Stimulated activated effector memory CD8-positive, alpha-beta T cell treated with anti-CD3 and anti-CD28 coated beads, Interleukin-12 subunit alpha, Interleukin-12 subunit beta, amount 100 ng/mL, for 72 hours (primary cell): ENCODE data around the gene TAS2R30.
"Not testable (repeated sequence)": the region's sequence is repeated elsewhere in the genome, so short reads cannot be mapped to it uniquely, and the experiment has no call there.

Experiments used
- ATAC-seq: fragments of 150-1000 bp; cut with Tn5 transposase; 2 replicates; pipeline ENCODE4 v1.10.0; 2021
- DNase-seq, 2 donors: peaks; one replicate each; pipeline ENCODE4 v3.0.0; 2021 to 2022; ENCODE audit warnings: low spot score in 2 of 2
- H3K27ac Mint-ChIP-seq: one replicate; pipeline ENCODE4 v1.8.0; 2022; ENCODE audit warnings: mild to moderate bottlenecking, mixed read lengths
- H3K36me3 Mint-ChIP-seq: one replicate; pipeline ENCODE4 v1.8.0; 2022; ENCODE audit warnings: mild to moderate bottlenecking, mixed read lengths
- H3K4me1 Mint-ChIP-seq: one replicate; pipeline ENCODE4 v1.8.0; 2022; ENCODE audit warnings: mixed read lengths
- H3K4me3 Mint-ChIP-seq: one replicate; pipeline ENCODE4 v1.8.0; 2022; ENCODE audit warnings: mild to moderate bottlenecking, mixed read lengths
- H3K9me3 Mint-ChIP-seq: one replicate; pipeline ENCODE4 v1.8.0; 2022; ENCODE audit warnings: mixed read lengths

TAS2R30 gene

GRCh38 chr12:11147420-11147819 is 13.0 kb upstream of the TAS2R30 start:
- peaks cover 24% of the 10 kb centered on the region for H3K4me1 Mint-ChIP-seq
- H3K4me3 Mint-ChIP-seq: no peak overlapping the region
- no peak for DNase-seq
- ATAC-seq: no peak
- no peak overlapping the region for H3K27ac Mint-ChIP-seq
- peaks cover 9% of the 10 kb centered on the region for H3K9me3 Mint-ChIP-seq
- H3K36me3 Mint-ChIP-seq: no peaks in the 10 kb centered on the region

DNA sequence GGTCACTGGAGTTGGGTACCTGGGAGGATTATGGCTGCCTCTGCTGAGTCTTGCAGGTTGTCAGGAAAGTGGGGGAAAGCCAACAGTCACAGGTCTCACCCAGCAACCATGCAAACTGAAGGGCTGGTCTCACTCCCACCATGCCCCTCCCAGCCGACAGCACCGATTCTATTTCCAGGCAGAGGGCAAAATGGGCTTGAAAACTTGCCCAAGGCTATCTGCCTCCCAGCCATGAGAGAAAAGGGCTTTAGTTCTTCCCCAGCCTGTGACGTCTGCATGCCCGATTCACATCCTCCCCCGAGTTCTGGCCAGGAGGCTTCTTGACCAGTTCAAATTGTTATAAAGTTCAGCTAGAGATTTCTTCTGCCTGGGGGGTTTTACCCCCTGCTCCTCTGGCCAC is 9.9 kb upstream of the TAS2R30 start:
- Mint-ChIP-seq H3K27ac (no peak overlapping the region), H3K36me3 (no peaks in the 10 kb centered on the region), H3K4me1 (peaks cover 32% of the 10 kb centered on the region), H3K9me3 (peaks cover 9% of the 10 kb centered on the region), H3K4me3 (no peak overlapping the region)
- no peak for ATAC-seq
- DNase-seq: no peak

GRCh38 chr12:11143352-11143751 is 8.9 kb upstream of the TAS2R30 start:
- peaks cover 9% of the 10 kb centered on the region for H3K9me3 Mint-ChIP-seq
- H3K4me1 Mint-ChIP-seq: peaks cover 32% of the 10 kb centered on the region
- ATAC-seq (no peak), DNase-seq (no peak)
- H3K4me3 Mint-ChIP-seq: no peak overlapping the region
- H3K27ac Mint-ChIP-seq: peak overlapping the region; percentile 20
- H3K36me3 Mint-ChIP-seq: no peaks in the 10 kb centered on the region

GRCh38 chr12:11136075-11136474 is 1.6 kb upstream of the TAS2R30 start:
- H3K27ac Mint-ChIP-seq: no peak overlapping the region
- ATAC-seq: peak; percentile 94
- no peaks in the 10 kb centered on the region for H3K9me3 Mint-ChIP-seq
- H3K36me3 Mint-ChIP-seq: no peaks in the 10 kb centered on the region
- DNase-seq: no peak
- H3K4me3 Mint-ChIP-seq: no peak overlapping the region
- H3K4me1 Mint-ChIP-seq: peaks cover 44% of the 10 kb centered on the region

DNA sequence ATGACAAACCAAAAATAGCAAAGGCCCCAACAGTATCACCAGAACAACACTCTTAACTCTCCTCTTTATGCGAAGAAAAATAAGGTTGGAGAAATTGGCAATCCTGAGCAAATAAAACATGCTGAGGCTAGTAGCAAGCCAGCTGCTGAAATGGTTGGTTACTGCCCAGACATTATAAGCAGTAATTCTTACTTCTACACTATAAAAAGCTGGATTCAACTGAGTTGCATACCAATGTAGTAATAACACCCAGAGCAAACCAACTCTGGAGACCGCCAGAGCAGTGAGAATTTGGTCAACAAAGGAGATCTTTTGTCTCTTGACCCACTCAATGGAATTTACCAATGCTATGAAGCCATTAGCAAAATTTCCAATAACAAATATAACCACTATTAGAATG is 628 bp downstream of the TAS2R30 start:
- H3K4me3 Mint-ChIP-seq: no peak overlapping the region
- DNase-seq (no peak), ATAC-seq (no peak)
- H3K9me3 Mint-ChIP-seq: no peaks in the 10 kb centered on the region
- H3K36me3 Mint-ChIP-seq: no peaks in the 10 kb centered on the region
- peaks cover 44% of the 10 kb centered on the region for H3K4me1 Mint-ChIP-seq
- H3K27ac Mint-ChIP-seq: no peak overlapping the region

DNA sequence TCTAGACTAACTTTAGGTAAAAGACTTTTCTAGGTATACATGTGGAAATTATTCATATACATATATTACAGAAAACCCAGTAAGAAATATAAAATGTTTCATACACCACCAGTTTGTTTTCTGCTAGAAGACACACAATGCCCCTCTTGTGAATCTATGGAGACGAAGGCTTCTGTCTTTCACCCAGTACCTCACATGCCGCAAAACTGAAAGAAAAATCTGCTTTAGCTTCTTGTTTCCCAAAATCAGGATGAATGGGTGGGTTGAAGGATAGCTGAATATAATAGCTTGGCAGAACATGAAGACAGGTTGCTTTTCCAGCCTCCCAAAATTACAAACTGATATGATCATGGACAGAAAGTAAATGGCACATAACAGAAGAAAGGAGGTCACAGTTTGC is 1.3 kb downstream of the TAS2R30 start:
- Mint-ChIP-seq H3K4me1 (peaks cover 44% of the 10 kb centered on the region), H3K9me3 (no peaks in the 10 kb centered on the region), H3K4me3 (no peak overlapping the region), H3K27ac (no peak overlapping the region), H3K36me3 (no peaks in the 10 kb centered on the region)
- DNase-seq (no peak), ATAC-seq (no peak)

- DNase-seq (no peak), ATAC-seq (no peak)
- Mint-ChIP-seq H3K4me1 (peaks cover 35% of the 10 kb centered on the region), H3K36me3 (peaks cover 6% of the 10 kb centered on the region), H3K27ac (no peak overlapping the region), H3K4me3 (no peak overlapping the region), H3K9me3 (no peaks in the 10 kb centered on the region)
These were observed 3.4 kb downstream of the TAS2R30 start for GRCh38 chr12:11130999-11131398.

- Mint-ChIP-seq H3K9me3 (no peaks in the 10 kb centered on the region), H3K4me1 (peaks cover 32% of the 10 kb centered on the region), H3K4me3 (no peak overlapping the region), H3K27ac (no peak overlapping the region), H3K36me3 (peaks cover 6% of the 10 kb centered on the region)
- ATAC-seq (no peak), DNase-seq (no peak)
These were observed 4.1 kb downstream of the TAS2R30 start for GRCh38 chr12:11130382-11130781.

- H3K27ac Mint-ChIP-seq, H3K4me3 Mint-ChIP-seq, ATAC-seq, DNase-seq: not testable (repeated sequence)
- Mint-ChIP-seq H3K36me3 (peaks cover 14% of the 10 kb centered on the region), H3K4me1 (peaks cover 70% of the 10 kb centered on the region), H3K9me3 (peaks cover 25% of the 10 kb centered on the region)
These were observed 20.3 kb downstream of the TAS2R30 start for GRCh38 chr12:11114130-11114529.

DNA sequence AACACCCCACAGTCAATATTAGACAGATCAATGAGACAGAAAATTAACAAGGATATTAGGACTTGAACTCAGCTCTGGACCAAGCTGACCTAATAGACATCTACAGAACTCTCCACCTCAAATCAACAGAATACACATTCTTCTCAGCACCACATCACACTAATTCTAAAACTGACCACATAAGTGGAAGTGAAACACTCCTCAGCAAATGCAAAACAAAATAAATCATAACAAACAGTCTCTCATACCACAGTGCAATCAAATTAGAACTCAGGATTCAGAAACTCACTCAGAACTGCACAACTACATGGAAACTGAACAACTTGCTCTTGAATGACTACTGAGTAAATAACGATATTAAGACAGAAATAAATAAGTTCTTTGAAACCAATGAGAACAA is 23.2 kb downstream of the TAS2R30 start:
- not testable (repeated sequence) for DNase-seq, H3K4me3 Mint-ChIP-seq, ATAC-seq
- Mint-ChIP-seq H3K27ac (peak overlapping the region; percentile 84), H3K9me3 (peaks cover 25% of the 10 kb centered on the region), H3K36me3 (peaks cover 15% of the 10 kb centered on the region), H3K4me1 (peaks cover 71% of the 10 kb centered on the region)

DNA sequence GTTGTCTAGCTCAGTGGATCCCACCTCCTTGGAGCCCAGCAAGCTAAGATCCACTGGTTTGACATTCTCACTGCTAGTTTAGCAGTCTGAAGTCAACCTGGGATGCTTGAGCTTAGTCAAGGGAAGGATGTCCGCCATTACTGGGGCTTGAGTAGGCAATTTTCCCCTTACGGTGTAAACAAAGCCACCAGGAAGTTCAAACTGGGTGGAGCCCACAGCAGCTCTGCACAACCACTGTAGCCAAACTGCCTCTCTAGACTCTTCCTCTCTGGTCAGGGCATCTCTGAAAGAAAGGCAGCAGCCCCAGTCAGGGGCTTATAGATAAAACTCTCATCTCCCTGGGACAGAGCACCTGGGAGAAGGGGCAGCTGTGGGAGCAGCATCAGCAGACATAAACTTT is 25.6 kb downstream of the TAS2R30 start:
- H3K4me3 Mint-ChIP-seq: no peak overlapping the region
- DNase-seq (no peak), ATAC-seq (no peak)
- peaks cover 22% of the 10 kb centered on the region for H3K9me3 Mint-ChIP-seq
- peak overlapping the region; percentile 81 for H3K27ac Mint-ChIP-seq
- peaks cover 15% of the 10 kb centered on the region for H3K36me3 Mint-ChIP-seq
- H3K4me1 Mint-ChIP-seq: peaks cover 56% of the 10 kb centered on the region

- H3K9me3 Mint-ChIP-seq: peaks cover 19% of the 10 kb centered on the region
- DNase-seq (no peak), ATAC-seq (no peak)
- H3K4me1 Mint-ChIP-seq: peaks cover 51% of the 10 kb centered on the region
- no peak overlapping the region for H3K27ac Mint-ChIP-seq
- no peak overlapping the region for H3K4me3 Mint-ChIP-seq
- peaks cover 15% of the 10 kb centered on the region for H3K36me3 Mint-ChIP-seq
These were observed 26.7 kb downstream of the TAS2R30 start for GRCh38 chr12:11107719-11108118.

DNA sequence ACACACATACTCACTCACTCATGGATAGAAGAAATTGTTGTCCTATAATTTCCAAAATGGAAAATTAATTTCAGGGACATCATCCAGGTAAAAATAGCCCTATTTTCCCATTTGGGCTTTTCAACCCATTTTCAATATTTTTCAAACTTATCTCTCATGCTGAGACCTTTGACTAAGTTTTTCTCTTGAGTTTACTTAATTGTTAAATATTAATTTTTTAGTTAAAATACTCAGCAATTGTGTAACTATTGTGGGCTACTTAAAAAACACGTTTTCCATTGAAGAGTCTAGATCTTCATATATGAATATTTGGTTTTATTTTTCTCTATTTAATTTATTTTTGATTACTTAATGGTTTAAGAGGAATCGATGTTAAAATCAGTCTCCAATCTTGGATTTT is 28.2 kb downstream of the TAS2R30 start:
- H3K4me1 Mint-ChIP-seq: peaks cover 38% of the 10 kb centered on the region
- peaks cover 12% of the 10 kb centered on the region for H3K36me3 Mint-ChIP-seq
- H3K4me3 Mint-ChIP-seq: no peak overlapping the region
- ATAC-seq: no peak
- peaks cover 7% of the 10 kb centered on the region for H3K9me3 Mint-ChIP-seq
- DNase-seq: no peak
- no peak overlapping the region for H3K27ac Mint-ChIP-seq

- Mint-ChIP-seq H3K36me3 (peaks cover 8% of the 10 kb centered on the region), H3K9me3 (peaks cover 2% of the 10 kb centered on the region), H3K4me1 (peaks cover 30% of the 10 kb centered on the region)
These were observed 28.9 kb downstream of the TAS2R30 start for GRCh38 chr12:11105546-11105945.

DNA sequence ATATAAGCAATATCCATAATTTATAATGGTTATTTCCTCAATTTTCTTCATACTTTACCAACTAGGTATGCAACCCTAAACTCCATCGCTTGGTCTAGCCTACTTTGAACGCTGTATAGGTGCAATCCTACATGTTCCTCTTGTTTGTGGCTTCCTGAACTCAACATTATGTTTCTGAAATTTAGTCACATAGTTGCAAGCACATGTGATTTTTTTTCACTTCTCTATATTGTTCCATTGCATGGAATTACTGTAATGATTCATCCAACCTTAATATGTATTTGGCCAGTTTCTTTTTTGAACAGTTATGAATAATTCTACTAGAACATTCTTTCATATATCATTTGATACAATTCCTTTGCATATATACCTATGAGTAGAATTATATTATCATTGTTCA is 39.5 kb downstream of the TAS2R30 start:
- ATAC-seq: peak; percentile 84
- not testable (repeated sequence) for DNase-seq, H3K9me3 Mint-ChIP-seq, H3K4me1 Mint-ChIP-seq, H3K4me3 Mint-ChIP-seq, H3K27ac Mint-ChIP-seq, H3K36me3 Mint-ChIP-seq

More at GRCh38 chr12:11105546-11105945, 28.9 kb downstream of the TAS2R30 start:
- Mint-ChIP-seq H3K27ac (no peak overlapping the region), H3K4me3 (no peak overlapping the region)
- DNase-seq: no peak
- ATAC-seq: no peak

- no peak within 1 kb of the TSS for H3K27ac Mint-ChIP-seq
- no peaks in the 10 kb centered on the region for H3K9me3 Mint-ChIP-seq
- no peaks in the 10 kb centered on the region for H3K36me3 Mint-ChIP-seq
- no peaks in the 10 kb centered on the region for H3K4me1 Mint-ChIP-seq
- DNase-seq (no peak), ATAC-seq (no peak)
- no peak within 1 kb of the TSS for H3K4me3 Mint-ChIP-seq
These were observed 42.3 kb downstream of the TAS2R30 start, which contains the start of gene TAS2R43 for GRCh38 chr12:11092128-11092527. Gene TAS2R43 (minus strand): TSS chr12:11092313. CDS start chr12:11092229, 84 bp downstream.

DNA sequence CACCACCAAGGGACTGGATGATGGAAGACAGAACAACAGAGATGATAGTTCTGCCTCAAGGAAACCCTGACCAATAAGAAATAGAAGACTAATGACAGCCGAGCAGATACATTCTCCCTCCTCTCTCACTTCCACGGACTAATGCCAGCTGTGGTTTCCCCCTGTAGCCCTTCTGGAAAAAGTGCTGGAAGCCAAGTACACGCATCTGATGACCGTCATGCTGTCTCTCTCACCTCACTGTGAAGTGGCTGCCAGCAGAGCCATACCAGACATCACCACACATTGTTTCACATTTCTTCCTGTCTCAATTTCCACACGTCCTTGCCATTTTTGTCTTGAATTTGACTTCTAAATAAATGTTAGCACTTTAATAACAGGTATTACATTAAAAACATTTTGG is 45.2 kb downstream of the TAS2R30 start:
- Mint-ChIP-seq H3K4me3 (no peak overlapping the region), H3K4me1 (no peaks in the 10 kb centered on the region), H3K27ac (no peak overlapping the region), H3K9me3 (no peaks in the 10 kb centered on the region), H3K36me3 (no peaks in the 10 kb centered on the region)
- DNase-seq: no peak
- no peak for ATAC-seq
